ENCODE measurements around the gene FMN1.
A peak's percentile ranks its signal among the peaks of the same experiment; 100 is the strongest.

FMN1 gene

DNA sequence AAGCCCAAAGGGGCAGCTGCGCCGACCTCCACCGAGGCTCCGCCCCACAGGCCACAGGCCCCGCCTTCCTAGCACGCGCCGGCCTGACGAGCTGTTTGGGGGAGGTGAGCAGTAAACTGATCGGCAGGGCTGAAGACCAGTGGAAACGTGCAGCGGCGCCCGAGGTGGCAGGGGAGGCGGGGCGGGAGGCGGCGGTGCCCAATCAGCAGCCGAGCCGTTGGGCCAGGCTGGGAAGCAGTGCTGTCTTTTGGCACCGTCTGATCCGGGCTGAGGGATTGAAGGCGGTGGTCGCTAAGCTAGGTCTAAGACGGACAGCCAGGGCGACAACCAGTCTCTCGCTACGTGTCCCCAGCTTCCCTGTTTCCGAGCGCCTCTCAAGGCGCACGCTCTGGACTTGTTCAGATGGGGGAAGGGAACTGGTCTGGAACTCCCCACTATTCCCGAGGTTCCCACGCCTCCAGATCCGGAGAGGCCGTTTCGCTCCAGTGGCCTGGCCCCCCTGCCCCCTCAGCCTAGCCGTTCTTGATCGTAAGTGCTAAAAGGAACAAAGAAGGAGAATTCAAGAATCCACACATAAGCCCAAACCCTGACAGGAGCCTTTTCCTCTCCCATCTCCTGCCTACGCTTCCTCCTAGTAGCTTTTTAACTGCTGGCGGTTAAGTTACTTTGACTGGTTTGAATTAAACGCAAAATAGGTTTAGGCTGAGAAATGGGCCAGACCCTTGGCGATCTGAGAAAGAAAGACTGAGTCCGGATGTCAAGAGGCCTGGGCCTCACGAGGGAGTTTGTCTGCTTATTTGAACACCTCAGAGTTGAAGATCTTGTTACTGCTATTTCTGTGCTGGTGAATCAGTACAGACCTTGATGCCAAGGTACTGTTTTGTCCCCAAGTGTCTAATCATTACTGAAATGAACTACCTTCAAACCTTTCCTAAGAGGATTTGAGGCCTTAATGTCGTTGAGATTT is at the start of gene FMN1:
Gene FMN1 (minus strand): TSS at position 11 of the 967 bp plus-strand sequence. CDS start 39,800 bp downstream, outside the sequence.
- peak; percentile 97 for DNase-seq

- peak; percentile 40 for DNase-seq
These were observed 49.4 kb upstream of the FMN1 start for GRCh38 chr15:33243869-33244268.

DNA sequence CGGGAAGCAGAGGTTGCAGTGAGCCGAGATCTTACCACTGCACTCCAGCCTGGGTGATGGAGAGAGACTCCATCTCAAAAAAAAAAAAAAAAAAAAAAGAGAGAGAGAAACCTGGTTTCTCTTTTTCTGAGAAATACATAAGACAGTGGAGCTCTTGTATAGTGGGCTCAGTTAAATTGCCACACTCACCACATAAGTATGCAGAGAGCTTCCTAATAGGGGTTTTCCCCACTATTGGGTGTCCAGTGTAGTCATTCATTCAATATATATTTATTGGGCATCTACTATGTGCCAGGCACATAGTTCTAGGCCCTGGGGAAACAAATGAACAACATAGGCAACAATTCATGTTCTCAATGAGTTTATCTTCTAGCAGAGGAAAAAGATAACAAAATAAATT is 48.9 kb upstream of the FMN1 start:
- peak; percentile 6 for DNase-seq

DNA sequence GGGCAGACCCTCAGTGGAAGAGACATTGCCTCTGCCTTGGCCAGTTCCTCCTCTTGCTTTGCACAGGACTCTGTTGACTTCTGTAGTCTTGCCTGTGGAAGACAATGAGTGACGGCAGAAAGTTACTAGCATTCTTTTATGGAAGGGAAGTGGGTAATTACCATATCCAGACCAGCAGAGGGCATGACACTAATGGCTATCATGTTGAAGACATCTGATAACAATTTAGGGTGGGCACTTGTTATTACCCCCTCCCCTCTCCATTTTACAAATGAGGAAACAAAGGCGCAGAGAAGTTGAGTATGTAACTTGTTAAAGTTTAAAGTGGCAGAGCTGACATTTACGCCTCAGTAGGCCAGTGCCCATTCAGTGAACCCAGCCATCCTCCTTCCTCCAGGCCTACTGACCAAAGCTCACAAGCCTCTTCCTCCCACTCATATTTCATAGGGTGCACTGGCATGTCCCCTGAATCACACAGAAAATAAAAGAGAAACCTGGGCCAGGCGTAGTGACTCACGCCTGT is 48.2 kb upstream of the FMN1 start:
- peak; percentile 47 for DNase-seq

- peak; percentile 7 for DNase-seq
These were observed 47.7 kb upstream of the FMN1 start for GRCh38 chr15:33242165-33242564.

DNA sequence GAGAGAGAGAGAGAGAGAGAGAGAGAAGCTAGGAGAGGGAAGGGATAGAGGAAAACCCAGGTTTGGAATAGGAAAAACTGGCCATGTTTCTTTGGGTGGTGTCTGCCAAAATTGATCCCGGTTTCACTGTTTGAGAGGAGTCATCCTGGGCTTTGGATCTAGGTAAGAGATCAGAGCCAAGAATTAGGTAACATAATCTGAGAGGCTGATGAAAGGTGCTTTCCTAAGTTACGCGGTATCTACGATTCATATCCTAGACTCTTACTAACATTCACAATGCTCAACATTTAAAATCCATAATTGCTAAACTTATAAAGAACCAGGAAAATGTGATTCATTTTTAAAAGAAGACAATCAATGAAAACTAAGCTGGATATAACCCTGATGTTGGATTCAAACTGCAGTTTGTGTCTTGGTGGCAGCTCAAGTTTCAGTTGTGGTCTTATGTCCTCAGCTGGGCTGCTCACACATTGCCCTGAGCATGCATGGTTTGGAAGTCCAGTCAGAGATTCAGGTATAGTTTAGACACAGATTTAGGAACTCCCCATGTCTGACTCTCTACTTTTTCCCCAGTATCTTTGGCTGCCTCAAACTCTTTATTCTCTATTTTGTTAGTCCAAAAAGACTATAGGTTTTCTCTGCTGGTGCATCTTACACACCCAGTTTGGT is 42.5 kb upstream of the FMN1 start:
- DNase-seq, result no peak

GRCh38 chr15:33234020-33234461 is 39.5 kb upstream of the FMN1 start:
- peak; percentile 37 for DNase-seq

DNA sequence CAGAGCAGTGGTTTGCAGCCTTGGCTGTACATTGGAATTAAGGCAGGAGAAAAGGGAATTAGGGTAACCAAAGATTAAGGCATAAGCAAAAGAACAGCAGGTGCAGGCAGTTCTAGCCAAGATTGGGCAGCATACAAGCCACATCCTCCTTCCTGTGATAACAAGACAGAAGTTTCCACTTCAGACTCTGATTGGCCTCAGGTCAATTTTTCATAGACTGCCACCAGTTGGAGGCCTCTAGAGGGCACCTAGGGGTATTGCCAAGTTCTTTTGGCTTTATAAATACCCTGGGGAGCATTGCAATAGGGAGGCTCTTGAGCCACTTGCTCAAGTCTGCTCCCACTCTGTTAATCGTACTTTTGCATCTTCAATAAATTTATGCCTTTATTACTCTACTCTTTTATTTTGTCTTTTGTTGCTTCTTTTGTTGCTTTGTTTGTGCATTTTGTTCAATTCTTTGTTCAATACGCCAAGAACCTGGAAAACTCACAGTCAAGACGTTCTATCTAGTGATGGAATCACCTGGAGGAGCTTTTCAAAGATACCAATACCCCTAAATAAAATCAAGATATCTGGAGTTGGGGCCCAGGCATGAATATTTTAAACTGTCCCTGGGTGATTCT is 32.2 kb upstream of the FMN1 start:
- DNase-seq, result peak; percentile 83

DNA sequence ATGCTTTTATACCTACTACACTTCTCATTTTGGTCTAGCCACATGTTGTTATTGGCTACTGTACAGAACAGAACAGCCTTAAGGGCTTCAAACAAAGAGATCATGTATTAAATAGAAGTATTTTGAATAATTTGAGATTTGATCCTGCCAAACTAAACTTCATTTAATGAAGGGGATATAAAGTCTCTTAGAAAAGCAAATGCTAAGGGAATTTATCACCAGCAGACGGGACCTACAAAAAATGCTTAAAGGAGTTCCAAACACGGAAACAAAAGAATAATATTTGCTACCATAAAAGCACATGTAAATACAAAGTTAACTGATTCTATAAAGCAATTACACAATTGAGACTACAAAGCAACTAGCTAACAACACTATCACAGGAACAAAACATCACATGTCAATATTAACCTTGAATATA is 23.6 kb upstream of the FMN1 start:
- DNase-seq, result no peak

GRCh38 chr15:33215941-33216872 is 21.7 kb upstream of the FMN1 start:
- DNase-seq, result peak; percentile 72

GRCh38 chr15:33211176-33211808 is 16.8 kb upstream of the FMN1 start:
- peak; percentile 50 for DNase-seq

GRCh38 chr15:33209575-33210481 is 15.3 kb upstream of the FMN1 start:
- DNase-seq, result peak; percentile 49

- DNase-seq, result no peak
These were observed 13.1 kb upstream of the FMN1 start for GRCh38 chr15:33207646-33208045.

DNA sequence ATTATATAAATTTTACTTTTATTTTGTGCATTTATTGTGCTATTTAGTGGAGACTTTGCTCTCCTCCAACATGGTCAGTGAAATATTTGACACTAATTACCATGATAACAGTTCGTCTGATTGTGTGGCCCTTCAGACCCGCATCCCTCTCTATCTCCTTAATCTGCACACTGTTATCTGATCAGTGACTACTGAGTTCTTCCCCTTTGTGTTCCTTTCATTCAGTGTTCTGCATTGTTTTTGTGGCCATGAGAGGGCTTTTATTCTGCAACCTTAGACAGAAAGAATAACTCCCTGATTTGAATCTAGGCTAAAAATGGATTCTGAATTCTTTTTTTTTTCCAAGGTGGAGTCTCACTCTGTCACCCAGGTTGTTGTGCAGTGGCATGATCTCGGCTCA is 11.9 kb upstream of the FMN1 start:
- no peak for DNase-seq

DNA sequence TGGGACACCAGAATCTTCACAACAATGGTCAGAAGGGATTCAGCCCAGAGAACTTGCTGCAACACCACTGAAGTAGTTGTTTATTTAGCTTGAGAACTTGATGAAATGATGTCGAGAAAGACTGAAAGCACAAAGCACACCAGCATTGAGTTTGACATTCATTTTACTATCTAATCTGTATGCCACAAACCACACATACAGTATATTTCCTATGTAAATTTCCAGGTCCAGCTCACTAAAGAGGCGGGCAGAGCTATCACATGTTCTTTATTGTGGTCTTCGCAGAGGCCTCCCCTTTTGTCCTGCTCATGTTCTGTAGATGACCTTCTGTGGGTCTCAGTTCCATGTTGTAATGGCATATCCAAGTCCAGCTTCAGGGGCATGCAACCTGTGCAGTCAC is 10.4 kb upstream of the FMN1 start:
- no peak for DNase-seq

GRCh38 chr15:33204087-33204486 is 9.6 kb upstream of the FMN1 start:
- DNase-seq, result no peak

- peak; percentile 77 for DNase-seq
These were observed 7.1 kb upstream of the FMN1 start for GRCh38 chr15:33201491-33202231.

GRCh38 chr15:33200903-33201302 is 6.4 kb upstream of the FMN1 start:
- DNase-seq, result no peak

DNA sequence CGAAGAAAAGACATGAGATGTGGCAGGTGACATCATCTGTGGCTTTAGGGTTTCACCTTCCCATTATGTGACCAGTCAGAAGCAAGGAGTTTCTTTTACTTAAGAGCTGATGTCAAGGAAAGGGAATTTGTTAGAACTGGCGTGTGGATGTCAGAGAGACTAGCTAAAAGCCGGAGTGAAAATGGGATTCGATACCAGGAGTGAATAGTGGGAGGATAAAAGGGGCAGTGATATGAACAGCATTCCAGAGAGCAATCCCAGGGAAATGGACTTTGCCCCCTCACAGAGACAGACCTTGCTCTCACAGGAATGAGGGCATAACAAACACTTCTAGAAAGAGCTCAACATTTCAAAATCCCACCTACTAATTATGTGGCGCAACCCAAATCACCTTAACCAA is 5.9 kb upstream of the FMN1 start:
- DNase-seq, result no peak

- DNase-seq, result no peak
These were observed 4.0 kb upstream of the FMN1 start for GRCh38 chr15:33198541-33198940.

Data from suppressor macrophage treated with lipopolysaccharide for 4 hours (primary cell).